Measurements from ENCODE around the gene PACC1. TPM values are rescaled to one million over a fixed set of nuclear protein-coding genes. Genes with fewer than 3 reads are reported as not detected.

Gene PACC1
- total RNA-seq, 1 donor from 2014 or later: 9.7 TPM

DNA sequence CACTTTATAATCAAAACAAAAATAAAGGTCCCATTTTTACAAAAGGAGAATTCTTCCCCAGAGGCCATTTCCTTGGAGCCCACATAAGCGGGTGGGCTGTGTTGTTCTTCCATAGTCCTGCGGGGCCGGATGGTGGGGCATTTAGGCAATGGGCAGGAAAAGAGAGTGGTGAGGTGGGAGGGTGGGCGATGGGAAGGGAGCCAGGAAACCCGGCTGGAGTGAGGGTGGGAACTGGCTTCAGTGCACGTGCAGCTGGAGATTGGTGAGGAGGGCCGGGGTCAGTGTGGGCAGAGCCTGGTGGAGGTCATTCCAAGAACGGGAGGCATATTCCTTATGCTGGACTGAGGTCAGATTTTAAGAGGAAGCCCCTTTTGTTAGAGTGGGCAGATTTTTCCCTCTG is 31.6 kb upstream of the PACC1 start:
- intact Hi-C loops (cut with DNase I): no loop called here
- peaks cover 7% of the 10 kb centered on the region for H3K36me3 ChIP-seq
- H3K4me3 ChIP-seq: no peak overlapping the region
- H3K27ac ChIP-seq: no peak overlapping the region
- no peaks in the 10 kb centered on the region for H3K9me3 ChIP-seq
- DNase-seq (no peak), ATAC-seq (no peak)
- no peaks in the 10 kb centered on the region for H3K4me1 ChIP-seq
- TF ChIP-seq, protein P1, sequence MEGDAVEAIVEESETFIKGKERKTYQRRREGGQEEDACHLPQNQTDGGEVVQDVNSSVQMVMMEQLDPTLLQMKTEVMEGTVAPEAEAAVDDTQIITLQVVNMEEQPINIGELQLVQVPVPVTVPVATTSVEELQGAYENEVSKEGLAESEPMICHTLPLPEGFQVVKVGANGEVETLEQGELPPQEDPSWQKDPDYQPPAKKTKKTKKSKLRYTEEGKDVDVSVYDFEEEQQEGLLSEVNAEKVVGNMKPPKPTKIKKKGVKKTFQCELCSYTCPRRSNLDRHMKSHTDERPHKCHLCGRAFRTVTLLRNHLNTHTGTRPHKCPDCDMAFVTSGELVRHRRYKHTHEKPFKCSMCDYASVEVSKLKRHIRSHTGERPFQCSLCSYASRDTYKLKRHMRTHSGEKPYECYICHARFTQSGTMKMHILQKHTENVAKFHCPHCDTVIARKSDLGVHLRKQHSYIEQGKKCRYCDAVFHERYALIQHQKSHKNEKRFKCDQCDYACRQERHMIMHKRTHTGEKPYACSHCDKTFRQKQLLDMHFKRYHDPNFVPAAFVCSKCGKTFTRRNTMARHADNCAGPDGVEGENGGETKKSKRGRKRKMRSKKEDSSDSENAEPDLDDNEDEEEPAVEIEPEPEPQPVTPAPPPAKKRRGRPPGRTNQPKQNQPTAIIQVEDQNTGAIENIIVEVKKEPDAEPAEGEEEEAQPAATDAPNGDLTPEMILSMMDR (IDR thresholded peaks at IDR 0.05): no peak
- no peaks in the 10 kb centered on the region for H3K27me3 ChIP-seq

DNA sequence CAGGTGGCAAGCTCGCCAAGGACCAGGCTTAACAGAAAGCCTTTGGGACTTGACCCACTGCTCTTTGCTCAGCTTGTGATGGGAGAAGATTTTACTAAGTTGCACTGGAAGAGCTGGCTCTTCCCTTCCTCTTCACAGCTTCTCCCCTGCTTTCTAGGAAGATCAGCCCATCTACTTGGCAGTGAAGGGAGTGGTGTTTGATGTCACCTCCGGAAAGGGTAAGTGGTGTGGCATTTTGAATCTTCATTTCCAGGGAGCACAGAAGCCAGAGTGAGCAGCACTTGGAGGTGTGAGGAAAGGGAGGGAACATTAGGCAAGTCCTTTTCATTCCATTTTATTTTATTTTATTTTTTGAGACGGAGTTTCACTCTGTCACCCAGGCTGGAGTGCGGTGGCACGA is 27.7 kb upstream of the PACC1 start:
- Histone ChIP-seq H3K36me3 (peaks cover 7% of the 10 kb centered on the region), H3K9me3 (no peaks in the 10 kb centered on the region), H3K27me3 (no peaks in the 10 kb centered on the region), H3K4me3 (no peak overlapping the region), H3K27ac (no peak overlapping the region), H3K4me1 (no peaks in the 10 kb centered on the region)
- TF ChIP-seq, protein P1 (IDR thresholded peaks at IDR 0.05): no peak
- no peak for DNase-seq
- no peak for ATAC-seq
- intact Hi-C loops (cut with DNase I): no loop called here

GRCh38 chr1:212440419-212440818 is 25.7 kb upstream of the PACC1 start:
- TF ChIP-seq, protein P1 (IDR thresholded peaks at IDR 0.05): no peak
- intact Hi-C loops (cut with DNase I): no loop called here
- H3K27ac ChIP-seq: no peak overlapping the region
- ATAC-seq: no peak
- no peak for DNase-seq
- no peaks in the 10 kb centered on the region for H3K27me3 ChIP-seq
- H3K9me3 ChIP-seq: no peaks in the 10 kb centered on the region
- no peaks in the 10 kb centered on the region for H3K36me3 ChIP-seq
- no peaks in the 10 kb centered on the region for H3K4me1 ChIP-seq
- no peak overlapping the region for H3K4me3 ChIP-seq

GRCh38 chr1:212438831-212439237 is 24.1 kb upstream of the PACC1 start:
- intact Hi-C loops (cut with DNase I): no loop called here
- TF ChIP-seq, protein P1 (IDR thresholded peaks at IDR 0.05): no peak
- ATAC-seq (no peak), DNase-seq (no peak)
- Histone ChIP-seq H3K36me3 (no peaks in the 10 kb centered on the region), H3K9me3 (no peaks in the 10 kb centered on the region), H3K27ac (no peak overlapping the region), H3K4me1 (peaks cover 2% of the 10 kb centered on the region), H3K4me3 (no peak overlapping the region), H3K27me3 (no peaks in the 10 kb centered on the region)

- intact Hi-C loops (cut with DNase I): no loop called here
- ATAC-seq: no peak
These were observed 22.6 kb upstream of the PACC1 start for GRCh38 chr1:212437179-212437798.

More at GRCh38 chr1:212437179-212437798, 22.6 kb upstream of the PACC1 start:
- Histone ChIP-seq H3K27me3 (no peaks in the 10 kb centered on the region), H3K27ac (no peak overlapping the region), H3K4me3 (no peak overlapping the region), H3K36me3 (no peaks in the 10 kb centered on the region), H3K4me1 (peaks cover 6% of the 10 kb centered on the region), H3K9me3 (no peaks in the 10 kb centered on the region)
- TF ChIP-seq, protein P1 (IDR thresholded peaks at IDR 0.05): no peak
- no peak for DNase-seq

Measured in upper lobe of right lung (tissue), 1 donor.